Activated gamma-delta T cell (primary cell): ENCODE data around the gene PDIA2.
"Not testable (repeated sequence)": the region's sequence is repeated elsewhere in the genome, so short reads cannot be mapped to it uniquely, and the experiment has no call there.

Source experiments
- DNase-seq: peaks from one replicate; lab custom pipeline; 2025; lab: John Stamatoyannopoulos, UW

PDIA2 gene

DNA sequence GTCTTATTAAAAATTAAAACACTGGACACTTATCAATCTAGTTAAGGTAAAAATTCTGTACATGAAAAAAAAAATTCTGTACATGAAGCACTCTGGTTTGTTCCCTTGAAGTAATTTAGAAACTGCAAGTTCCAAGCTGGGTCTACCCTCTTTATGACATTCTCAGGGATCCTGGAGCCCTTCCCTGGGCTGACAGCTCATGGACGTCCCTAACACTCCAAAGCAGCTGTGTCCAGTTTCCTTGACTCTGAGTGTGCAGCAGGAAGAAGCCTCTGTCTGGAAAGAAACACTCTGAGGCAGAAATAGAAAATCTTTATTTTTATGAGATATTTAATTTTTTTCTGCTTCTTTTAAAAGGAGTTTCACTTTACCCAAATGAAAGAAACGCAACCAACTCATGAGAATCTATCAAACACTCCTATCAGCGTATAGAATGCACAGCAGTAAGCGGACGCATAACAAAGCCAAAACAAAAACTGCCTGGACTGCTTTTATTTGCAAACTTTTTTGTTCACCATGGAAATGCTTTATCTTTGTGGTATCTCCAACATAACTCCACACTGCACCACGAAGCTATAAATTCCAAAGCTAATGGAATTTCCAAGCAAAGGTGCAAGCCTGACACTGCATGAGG, 48.3 kb downstream of the PDIA2 start:
- DNase-seq: not testable (repeated sequence)

DNA sequence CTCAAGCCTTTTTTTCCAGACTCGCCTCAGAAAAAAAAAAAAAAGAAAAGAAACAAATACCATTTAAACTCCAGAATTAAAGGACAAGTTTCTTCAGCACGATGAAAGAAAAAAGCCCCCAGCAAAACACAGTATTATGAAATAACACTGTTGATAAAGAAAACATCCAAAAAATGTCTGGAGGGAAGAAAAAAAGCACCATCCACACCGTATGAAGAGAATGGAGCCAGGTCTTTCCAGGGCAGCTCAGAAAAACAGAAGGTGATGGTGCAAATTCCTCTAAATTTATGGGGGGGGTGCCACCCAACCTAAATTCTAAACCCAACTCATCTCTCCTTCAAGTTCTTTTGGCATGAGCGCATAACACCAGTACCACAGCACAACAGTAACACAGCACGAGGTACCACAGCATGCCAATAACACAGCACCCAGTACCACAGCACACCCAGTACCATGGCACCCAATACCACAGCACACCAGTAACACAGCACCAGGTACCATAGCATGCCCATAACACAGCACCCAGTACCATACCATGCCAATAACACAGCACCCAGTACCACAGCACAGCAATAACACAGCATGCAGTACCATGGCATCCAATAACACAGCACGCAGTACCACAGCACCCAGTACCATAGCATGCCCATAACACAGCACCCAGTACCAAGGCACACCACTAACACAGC, 50.6 kb downstream of the PDIA2 start:
- DNase-seq: no peak

DNA sequence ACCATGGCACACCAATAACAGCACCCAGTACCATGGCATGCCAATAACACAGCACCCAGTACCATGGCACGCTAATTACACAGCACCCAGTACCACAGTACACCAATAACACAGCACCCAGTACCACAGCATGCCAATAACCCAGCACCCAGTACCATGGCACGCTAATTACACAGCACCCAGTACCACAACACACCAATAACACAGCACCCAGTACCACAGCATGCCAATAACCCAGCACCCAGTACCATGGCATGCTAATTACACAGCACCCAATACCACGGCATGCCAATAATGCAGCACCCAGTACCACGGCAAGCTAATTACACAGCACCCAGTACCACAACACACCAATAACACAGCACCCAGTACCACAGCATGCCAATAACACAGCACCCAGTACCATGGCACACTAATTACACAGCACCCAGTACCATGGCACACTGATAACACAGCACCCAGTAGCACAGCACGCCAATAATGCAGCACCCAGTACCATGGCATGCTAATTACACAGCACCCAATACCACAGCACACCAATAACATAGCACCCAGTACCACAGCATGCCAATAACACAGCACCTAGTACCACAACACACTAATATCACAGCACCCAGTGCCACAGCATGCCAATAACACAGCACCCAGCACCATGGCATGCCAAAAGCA, 51.3 kb downstream of the PDIA2 start:
- not testable (repeated sequence) for DNase-seq

DNA sequence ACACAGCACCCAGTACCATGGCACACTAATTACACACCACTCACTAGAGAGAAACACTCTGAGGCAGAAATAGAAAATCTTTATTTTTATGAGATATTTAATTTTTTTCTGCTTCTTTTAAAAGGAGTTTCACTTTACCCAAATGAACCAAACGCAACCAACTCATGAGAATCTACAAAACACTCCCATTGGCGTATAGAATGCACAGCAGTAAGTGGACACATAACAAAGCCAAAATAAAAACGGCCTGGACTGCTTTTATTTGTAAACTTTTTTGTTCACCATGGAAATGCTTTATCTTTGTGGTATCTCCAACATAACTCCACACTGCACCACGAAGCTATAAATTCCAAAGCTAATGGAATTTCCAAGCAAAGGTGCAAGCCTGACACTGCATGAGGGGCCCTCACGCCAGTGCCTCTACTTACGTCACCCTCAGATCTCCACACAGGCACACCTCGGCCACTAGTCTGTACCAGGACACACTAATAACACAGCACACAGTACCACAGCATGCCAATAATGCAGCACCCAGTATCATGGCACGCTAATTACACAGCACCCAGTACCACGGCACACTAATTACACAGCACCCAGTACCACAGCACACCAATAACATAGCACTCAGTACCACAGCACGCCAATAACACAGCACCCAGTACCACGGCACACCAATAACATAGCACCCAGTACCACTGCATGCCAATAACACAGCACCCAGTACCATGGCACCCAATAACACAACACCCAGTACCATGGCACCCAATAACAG, 52.1 kb downstream of the PDIA2 start:
- DNase-seq: not testable (repeated sequence)

DNA sequence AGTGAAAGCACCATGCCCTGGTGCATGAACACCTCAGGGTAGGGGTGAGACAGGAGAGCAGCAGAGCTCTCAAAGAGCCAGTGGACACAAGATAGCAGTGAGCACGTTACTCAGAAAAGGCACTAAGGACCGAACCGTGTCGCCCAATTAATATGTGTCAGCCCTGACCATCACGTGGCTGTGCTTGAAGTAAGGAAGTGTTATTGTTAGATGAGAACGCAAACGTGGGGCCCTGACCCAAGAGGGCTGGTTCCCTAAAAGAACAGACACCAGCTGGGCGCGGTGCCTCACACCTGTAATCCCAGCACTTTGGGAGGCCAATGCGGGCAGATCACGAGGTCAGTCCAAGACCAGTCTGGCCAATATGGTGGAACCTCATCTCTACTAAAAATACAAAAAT, 53.3 kb downstream of the PDIA2 start:
- no peak for DNase-seq
